Fibroblast of the aortic adventitia (primary cell): ENCODE results near the gene LINGO1. TPM values are rescaled to one million over a fixed set of nuclear protein-coding genes. Genes with fewer than 3 reads are reported as not detected.

Experiments
- DNase-seq: peaks from one replicate; pipeline ENCODE4 v3.0.0-alpha.2; 2010; ENCODE audit warnings: low read depth
- H3K4me3 ChIP-seq: 2 replicates; pipeline ENCODE4 v1.5.1; 2011; ENCODE audit warnings: low read depth, mild to moderate bottlenecking, control low read depth, low read length, moderate library complexity
- CTCF ChIP-seq: IDR thresholded peaks from 2 replicates; pipeline ENCODE4 v1.5.1; 2011; ENCODE audit warnings: mild to moderate bottlenecking, low read length, control low read depth, inconsistent platforms; ENCODE audit not compliant: insufficient read depth
- total RNA-seq: library from RNA; depleted of rRNA; stranded (reverse); fragments of >200 nt; gene quantifications from 2 replicates; pipeline ENCODE4 v1.2.3, GENCODE V29; 2012; ENCODE audit warnings: low replicate concordance

LINGO1 gene
- total RNA-seq, 1 donor: not detected

GRCh38 chr15:77569729-77570125 lies 63.0 kb downstream of the LINGO1 start:
- no peak for TF ChIP-seq CTCF
- no peak overlapping the region for H3K4me3 ChIP-seq
- DNase-seq: no peak

- TF ChIP-seq CTCF: no peak
- DNase-seq: peak; percentile 48
- peak overlapping the region; percentile 39 for H3K4me3 ChIP-seq
Measured at GRCh38 chr15:77568973-77569728, 63.6 kb downstream of the LINGO1 start.

GRCh38 chr15:77568014-77568972 lies 64.4 kb downstream of the LINGO1 start:
- TF ChIP-seq CTCF: no peak
- no peak overlapping the region for H3K4me3 ChIP-seq
- no peak for DNase-seq

- no peak for DNase-seq
- no peak for TF ChIP-seq CTCF
- no peak overlapping the region for H3K4me3 ChIP-seq
Measured at GRCh38 chr15:77567202-77567601, 65.5 kb downstream of the LINGO1 start.

GRCh38 chr15:77566092-77566491 lies 66.6 kb downstream of the LINGO1 start:
- TF ChIP-seq CTCF: no peak
- no peak overlapping the region for H3K4me3 ChIP-seq
- DNase-seq: no peak

GRCh38 chr15:77565378-77565915 lies 67.3 kb downstream of the LINGO1 start:
- H3K4me3 ChIP-seq: no peak overlapping the region
- no peak for DNase-seq
- TF ChIP-seq CTCF: no peak
